ENCODE measurements around the gene TEKT1. TPM values are rescaled to one million over a fixed set of nuclear protein-coding genes. Genes with fewer than 3 reads are reported as not detected.

TEKT1 gene
- total RNA-seq, 1 donor from 2014 or later: not detected

DNA sequence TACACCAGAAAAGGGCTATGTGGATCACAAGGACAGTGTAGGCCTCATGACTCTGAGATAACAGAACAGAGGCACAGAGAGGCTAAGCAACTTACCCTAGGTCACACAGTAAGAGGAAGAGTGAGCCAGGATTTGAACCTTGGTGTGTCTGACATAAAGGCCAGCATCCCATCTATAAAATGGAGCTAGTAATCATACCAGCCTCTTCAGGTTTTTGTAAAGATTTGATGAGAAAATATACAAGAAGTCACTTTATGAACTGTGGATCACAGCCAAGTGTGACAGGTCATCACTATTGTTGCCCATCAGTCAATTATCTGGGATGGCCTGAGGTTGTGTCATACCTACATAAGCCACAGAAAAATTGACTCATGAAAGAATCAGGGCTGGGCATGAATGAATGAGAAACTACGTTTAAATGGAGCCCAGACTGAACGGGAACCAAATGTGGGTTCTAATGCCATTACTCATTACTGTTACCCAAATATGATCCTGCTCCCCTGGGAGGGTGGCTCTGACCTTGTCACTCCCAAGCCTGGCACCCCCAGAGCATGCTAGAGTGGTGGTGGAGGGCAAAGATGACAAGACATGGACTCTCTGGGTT is 34.5 kb downstream of the TEKT1 start:
- no peaks in the 10 kb centered on the region for H3K27me3 Mint-ChIP-seq (ENCODE audit: unreplicated experiment)
- no peak overlapping the region for H3K4me3 Mint-ChIP-seq (ENCODE audit: unreplicated experiment)
- H3K4me1 Mint-ChIP-seq (ENCODE audit: low read depth, unreplicated experiment): no peaks in the 10 kb centered on the region
- no peaks in the 10 kb centered on the region for H3K36me3 Mint-ChIP-seq (ENCODE audit: unreplicated experiment)
- TF ChIP-seq, protein P1, sequence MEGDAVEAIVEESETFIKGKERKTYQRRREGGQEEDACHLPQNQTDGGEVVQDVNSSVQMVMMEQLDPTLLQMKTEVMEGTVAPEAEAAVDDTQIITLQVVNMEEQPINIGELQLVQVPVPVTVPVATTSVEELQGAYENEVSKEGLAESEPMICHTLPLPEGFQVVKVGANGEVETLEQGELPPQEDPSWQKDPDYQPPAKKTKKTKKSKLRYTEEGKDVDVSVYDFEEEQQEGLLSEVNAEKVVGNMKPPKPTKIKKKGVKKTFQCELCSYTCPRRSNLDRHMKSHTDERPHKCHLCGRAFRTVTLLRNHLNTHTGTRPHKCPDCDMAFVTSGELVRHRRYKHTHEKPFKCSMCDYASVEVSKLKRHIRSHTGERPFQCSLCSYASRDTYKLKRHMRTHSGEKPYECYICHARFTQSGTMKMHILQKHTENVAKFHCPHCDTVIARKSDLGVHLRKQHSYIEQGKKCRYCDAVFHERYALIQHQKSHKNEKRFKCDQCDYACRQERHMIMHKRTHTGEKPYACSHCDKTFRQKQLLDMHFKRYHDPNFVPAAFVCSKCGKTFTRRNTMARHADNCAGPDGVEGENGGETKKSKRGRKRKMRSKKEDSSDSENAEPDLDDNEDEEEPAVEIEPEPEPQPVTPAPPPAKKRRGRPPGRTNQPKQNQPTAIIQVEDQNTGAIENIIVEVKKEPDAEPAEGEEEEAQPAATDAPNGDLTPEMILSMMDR (IDR thresholded peaks at IDR 0.05; ENCODE audit: partially characterized antibody, unreplicated experiment): no peak
- DNase-seq: no peak
- no peak overlapping the region for H3K27ac Mint-ChIP-seq (ENCODE audit: unreplicated experiment)
- no peaks in the 10 kb centered on the region for H3K9me3 Mint-ChIP-seq (ENCODE audit: unreplicated experiment)

DNA sequence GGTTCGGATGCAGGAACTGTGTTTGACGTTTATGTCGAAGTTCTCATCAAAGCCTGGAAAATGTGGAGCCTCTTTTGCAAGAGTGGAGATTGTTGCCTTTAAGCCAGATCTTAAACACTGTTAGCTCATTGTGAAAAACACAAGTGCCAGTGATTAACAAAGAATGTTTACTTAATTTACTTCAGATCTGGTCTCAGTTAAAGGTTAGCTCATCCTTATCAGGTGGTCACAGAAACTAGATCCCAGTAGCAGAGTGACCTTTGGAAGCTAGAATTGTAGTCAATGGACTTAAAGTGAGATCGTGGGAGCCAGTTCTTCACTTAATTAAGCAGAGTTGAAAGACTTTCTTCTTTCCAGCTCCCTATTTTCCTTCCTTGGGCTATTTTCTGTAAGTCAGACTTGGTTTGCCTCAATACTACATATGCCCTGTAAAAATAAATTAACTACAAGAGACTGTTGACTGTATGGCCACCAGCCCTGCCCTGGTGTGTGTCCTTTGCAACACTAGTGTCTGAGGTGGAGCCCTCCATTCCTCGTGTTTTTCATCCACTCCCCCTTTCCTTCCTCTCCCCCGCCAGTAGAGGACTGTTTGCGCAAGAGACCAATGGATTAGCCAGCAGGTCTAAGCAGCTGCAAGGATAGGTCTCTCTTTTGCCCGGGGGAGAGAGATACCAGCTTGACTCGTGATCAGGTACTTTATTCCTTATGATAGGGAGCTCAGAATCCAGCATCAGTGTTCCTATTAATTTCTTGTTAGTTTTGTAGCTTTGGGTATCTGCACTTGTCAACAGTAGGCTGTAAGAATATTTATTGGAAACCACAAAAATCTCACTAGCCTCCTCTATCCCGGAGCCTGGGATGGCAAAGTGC is 35.3 kb downstream of the TEKT1 start:
- Mint-ChIP-seq H3K4me3 (ENCODE audit: unreplicated experiment) (no peak overlapping the region), H3K27ac (ENCODE audit: unreplicated experiment) (no peak overlapping the region), H3K4me1 (ENCODE audit: low read depth, unreplicated experiment) (no peaks in the 10 kb centered on the region), H3K36me3 (ENCODE audit: unreplicated experiment) (no peaks in the 10 kb centered on the region), H3K27me3 (ENCODE audit: unreplicated experiment) (no peaks in the 10 kb centered on the region), H3K9me3 (ENCODE audit: unreplicated experiment) (no peaks in the 10 kb centered on the region)
- TF ChIP-seq, protein P1 (IDR thresholded peaks at IDR 0.05; ENCODE audit: partially characterized antibody, unreplicated experiment): no peak
- DNase-seq: no peak

DNA sequence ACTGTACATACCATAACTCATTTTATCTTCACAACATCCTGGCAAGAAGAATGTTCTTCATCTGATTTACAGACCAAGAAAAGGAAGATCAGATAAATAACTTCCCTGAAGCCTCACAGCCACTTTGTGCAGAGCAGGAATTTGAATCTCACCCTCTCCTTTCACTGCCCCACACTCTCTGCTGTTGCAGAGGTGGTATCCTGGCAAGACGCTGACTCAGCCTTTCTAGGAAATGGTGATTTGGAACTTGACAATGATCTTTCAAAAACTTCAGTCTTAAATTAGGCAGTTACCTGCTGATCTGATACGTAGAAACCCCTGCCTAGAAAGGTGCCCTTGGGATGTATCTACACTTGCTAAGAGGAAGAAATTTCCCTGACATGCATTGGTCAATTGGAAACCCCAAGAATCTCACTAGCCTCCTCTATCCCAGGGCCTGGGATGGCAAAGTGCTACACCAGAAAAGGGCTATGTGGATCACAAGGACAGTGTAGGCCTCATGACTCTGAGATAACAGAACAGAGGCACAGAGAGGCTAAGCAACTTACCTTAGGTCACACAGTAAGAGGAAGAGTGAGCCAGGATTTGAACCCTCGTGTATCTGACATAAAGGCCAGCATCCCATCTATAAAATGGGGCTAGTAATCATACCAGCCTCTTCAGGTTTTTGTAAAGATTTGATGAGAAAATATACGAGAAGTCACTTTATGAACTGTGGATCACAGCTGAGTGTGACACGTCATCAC is 37.6 kb downstream of the TEKT1 start:
- H3K36me3 Mint-ChIP-seq (ENCODE audit: unreplicated experiment): no peaks in the 10 kb centered on the region
- DNase-seq: no peak
- H3K27ac Mint-ChIP-seq (ENCODE audit: unreplicated experiment): no peak overlapping the region
- no peaks in the 10 kb centered on the region for H3K4me1 Mint-ChIP-seq (ENCODE audit: low read depth, unreplicated experiment)
- H3K4me3 Mint-ChIP-seq (ENCODE audit: unreplicated experiment): no peak overlapping the region
- TF ChIP-seq, protein P1 (IDR thresholded peaks at IDR 0.05; ENCODE audit: partially characterized antibody, unreplicated experiment): no peak
- H3K27me3 Mint-ChIP-seq (ENCODE audit: unreplicated experiment): no peaks in the 10 kb centered on the region
- H3K9me3 Mint-ChIP-seq (ENCODE audit: unreplicated experiment): no peaks in the 10 kb centered on the region

DNA sequence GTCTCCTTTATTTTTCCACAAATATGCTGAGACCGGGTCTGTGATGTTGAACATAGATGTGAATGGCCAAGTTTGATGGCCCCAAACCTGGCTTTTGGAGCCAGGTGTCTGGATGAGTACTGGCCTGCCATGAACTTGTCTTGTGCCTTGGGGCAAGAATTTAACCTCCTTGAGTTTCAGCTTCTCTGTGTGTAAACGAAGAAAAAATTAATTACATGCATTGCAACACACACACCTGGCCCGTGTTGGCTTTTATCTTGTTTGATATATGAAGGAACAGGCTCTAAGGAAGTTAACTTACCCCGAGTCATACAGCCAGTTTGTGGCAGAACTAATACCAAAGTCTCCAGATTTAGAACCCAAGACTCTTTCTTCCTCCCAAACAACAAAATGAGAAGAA is 42.4 kb downstream of the TEKT1 start:
- H3K27me3 Mint-ChIP-seq (ENCODE audit: unreplicated experiment): peaks cover 4% of the 10 kb centered on the region

More for the DNA sequence above, 42.4 kb downstream of the TEKT1 start:
- Mint-ChIP-seq H3K4me3 (ENCODE audit: unreplicated experiment) (no peak overlapping the region), H3K4me1 (ENCODE audit: low read depth, unreplicated experiment) (no peaks in the 10 kb centered on the region), H3K36me3 (ENCODE audit: unreplicated experiment) (peaks cover 4% of the 10 kb centered on the region), H3K9me3 (ENCODE audit: unreplicated experiment) (no peaks in the 10 kb centered on the region), H3K27ac (ENCODE audit: unreplicated experiment) (no peak overlapping the region)
- TF ChIP-seq, protein P1 (IDR thresholded peaks at IDR 0.05; ENCODE audit: partially characterized antibody, unreplicated experiment): no peak
- no peak for DNase-seq
